Omental fat pad (tissue), 4 donors: Measurements from ENCODE around the gene SVIL. TPM values are rescaled to one million over a fixed set of nuclear protein-coding genes. Genes with fewer than 3 reads are reported as not detected.
"Not testable (repeated sequence)": the region's sequence is repeated elsewhere in the genome, so short reads cannot be mapped to it uniquely, and the experiment has no call there.

Source experiments
- ATAC-seq: fragments of 150-250 bp; one replicate; pipeline ENCODE4 v1.9.1; 2016; ENCODE audit warnings: mild to moderate bottlenecking, moderate library complexity; ENCODE audit not compliant: low FRiP score
- DNase-seq: peaks from one replicate; pipeline ENCODE4 v3.0.0-alpha.2; 2019; ENCODE audit warnings: low spot score
- total RNA-seq, 4 donors: library from RNA; depleted of rRNA; stranded (reverse); fragments of >200 nt; gene quantifications; one replicate each; pipeline ENCODE4 v1.1.0, GENCODE V29; 2016
- TF ChIP-seq, protein P1 (sequence below), 3 donors: fragments of 450-650 bp; IDR thresholded peaks; one replicate each; pipeline ENCODE4 v1.5.1; 2016 to 2017; ENCODE audit warnings: antibody characterized with exemption in 3 of 3, mild to moderate bottlenecking in 3 of 3, moderate library complexity in 2 of 3

SVIL gene
- total RNA-seq, 4 donors from 2014 or later = 22.8 to 44.4 (median 30.5) TPM

DNA sequence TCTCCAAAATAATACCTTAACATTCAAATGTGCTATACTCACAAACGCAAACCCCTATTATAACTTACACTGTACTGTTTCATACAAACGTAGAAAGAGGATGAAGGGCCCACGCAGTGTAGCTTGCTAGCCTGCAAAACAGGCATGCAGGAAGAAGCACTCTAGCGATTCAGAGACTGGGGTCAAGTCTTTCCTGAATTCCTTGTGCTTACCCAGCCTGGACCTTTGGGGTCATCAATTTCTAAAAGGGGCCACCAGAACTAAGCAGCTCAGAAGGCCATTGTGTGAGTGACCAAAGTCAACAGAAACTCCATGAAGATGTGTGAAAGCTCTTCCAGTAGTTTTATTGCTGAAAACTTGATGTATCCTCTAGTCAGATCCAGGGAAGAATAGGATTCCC, 111.9 kb downstream of the SVIL start:
- TF ChIP-seq, protein P1, sequence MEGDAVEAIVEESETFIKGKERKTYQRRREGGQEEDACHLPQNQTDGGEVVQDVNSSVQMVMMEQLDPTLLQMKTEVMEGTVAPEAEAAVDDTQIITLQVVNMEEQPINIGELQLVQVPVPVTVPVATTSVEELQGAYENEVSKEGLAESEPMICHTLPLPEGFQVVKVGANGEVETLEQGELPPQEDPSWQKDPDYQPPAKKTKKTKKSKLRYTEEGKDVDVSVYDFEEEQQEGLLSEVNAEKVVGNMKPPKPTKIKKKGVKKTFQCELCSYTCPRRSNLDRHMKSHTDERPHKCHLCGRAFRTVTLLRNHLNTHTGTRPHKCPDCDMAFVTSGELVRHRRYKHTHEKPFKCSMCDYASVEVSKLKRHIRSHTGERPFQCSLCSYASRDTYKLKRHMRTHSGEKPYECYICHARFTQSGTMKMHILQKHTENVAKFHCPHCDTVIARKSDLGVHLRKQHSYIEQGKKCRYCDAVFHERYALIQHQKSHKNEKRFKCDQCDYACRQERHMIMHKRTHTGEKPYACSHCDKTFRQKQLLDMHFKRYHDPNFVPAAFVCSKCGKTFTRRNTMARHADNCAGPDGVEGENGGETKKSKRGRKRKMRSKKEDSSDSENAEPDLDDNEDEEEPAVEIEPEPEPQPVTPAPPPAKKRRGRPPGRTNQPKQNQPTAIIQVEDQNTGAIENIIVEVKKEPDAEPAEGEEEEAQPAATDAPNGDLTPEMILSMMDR (IDR thresholded peaks at IDR 0.05) = no peak
- ATAC-seq (no peak), DNase-seq (no peak)

DNA sequence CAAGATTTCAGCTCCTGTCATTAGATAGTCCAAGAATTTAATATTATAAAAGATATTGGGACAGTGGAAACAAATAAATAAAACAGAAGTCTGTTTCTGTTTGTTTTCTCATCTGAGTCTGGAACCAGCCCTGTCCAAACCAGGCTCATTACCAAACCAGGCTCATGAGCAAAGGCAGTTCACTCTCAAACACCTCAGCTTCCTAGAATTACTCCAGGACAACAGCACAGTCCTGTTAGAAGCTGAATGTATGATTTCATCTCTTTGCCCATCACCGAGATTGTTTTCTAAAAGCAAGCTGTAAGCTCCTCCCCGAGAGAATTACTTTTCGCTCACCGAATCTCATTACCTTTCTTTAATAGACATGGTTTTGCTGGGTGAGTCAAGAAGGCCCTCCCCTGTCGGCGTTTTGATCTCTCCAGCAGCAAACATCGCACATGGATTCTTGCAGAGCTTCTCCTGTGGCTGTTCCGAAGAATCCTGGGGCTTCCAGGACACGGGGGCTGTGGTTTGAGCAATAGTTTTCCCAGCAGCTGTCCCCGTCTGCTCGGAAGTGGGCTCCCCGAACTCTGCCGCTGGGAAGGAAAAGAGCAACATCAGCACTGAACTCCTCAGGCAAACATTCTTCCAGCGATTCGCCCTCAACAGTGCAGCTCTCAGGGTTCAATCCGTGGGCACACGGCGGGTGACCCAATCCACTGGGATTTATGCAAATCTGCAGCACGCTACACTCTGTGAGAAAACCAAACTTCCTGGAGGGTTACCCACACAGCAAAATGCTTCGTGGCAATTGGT, 112.5 kb downstream of the SVIL start:
- no peak for ATAC-seq
- TF ChIP-seq, protein P1 (IDR thresholded peaks at IDR 0.05) = no peak
- DNase-seq = no peak

DNA sequence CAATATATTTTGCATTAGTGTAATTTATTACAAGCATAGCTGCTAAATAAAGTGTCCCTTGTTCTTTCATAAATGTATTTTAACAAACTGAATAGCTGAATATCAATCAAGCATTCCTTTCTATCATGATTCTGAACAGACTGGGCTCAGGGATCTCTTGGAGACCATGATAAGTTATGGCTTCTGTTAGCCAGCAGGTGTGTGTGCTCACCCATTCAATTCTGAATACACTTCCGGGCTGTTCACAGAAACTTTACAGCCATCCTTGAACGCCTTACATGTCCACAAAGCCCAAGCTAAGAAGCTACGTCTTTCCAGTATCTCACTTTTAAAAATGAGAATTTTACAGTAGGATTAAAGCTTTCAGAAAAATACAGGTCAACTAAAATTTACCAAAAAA, 115.1 kb downstream of the SVIL start:
- TF ChIP-seq, protein P1 (IDR thresholded peaks at IDR 0.05) = no peak
- ATAC-seq (no peak), DNase-seq (no peak)

DNA sequence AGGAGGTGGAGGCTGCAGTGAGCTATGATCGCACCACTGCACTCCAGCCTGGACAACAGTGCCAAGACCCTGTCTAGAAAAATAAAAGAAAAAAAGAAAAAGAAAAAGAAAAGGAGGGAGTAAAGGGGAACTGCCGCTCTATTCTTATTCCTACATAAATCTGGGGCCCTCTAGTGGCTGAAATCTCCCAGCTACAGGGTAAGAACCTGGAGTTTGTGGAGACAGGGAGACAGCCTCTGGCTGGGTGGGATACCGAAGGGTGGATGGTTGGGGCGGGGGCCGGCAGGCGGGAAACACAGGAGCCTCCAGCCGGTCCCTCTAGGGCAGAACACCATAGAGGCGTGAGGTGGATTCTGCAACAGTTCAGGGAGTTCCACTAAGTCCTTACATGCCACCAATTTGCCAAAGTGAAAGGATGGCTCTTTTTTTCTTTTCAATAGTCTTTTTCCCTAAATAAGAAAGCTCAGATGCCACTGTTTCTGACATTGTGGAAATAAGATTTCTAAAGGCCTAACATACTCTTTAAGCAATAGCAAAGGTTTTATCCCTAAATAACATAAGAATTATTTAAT, 117.3 kb downstream of the SVIL start:
- ATAC-seq = no peak
- DNase-seq = no peak
- TF ChIP-seq, protein P1 (IDR thresholded peaks at IDR 0.05) = no peak

DNA sequence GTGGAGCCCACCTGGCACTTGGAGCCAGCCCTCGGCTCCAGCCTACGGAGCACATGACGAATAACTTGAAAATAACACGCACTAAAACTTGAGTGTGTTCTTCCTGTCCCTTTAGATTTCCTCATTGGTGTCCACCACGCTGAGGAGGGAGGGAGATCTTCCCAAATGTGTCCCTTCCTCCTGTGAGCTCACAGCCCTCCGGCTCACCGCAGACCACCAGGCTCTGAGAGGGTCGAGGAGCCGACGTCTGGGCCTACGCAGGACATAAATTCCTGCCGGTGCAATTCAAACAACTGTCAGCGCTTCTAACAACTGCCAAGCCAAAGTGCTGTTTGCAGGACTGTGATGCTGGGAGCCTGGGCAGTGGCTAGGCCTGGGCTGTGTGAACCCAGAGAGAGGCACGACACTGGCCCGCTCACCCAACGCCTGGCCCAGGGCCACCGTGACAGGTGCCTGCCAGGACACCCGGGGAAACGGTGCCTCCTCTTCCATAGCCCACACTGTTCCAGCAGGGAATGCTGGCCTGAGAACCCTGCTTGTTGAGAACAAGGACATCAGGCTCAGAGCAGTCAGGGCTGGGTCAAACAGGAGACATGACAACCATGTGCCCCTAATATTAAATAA, 118.3 kb downstream of the SVIL start:
- ATAC-seq, DNase-seq: not testable (repeated sequence)

DNA sequence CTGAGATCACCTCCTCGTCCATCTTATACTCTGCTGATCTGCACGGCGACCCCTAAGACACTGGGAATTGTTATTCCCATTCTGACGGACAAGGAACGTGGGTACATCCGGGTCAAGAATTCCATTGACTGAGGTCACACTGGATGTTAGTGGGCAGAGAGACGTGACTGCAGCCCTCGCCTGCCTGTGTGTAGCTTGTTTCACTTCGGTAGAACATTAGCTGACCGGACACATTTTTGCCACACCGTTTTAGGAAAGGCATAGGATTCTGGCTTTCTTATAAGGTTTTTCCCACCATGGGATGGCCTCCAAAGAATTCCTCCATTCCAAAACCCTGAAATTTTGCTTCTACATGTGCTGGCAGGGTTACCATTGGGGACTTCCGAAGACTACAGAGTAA, 118.9 kb downstream of the SVIL start:
- not testable (repeated sequence) for ATAC-seq

DNA sequence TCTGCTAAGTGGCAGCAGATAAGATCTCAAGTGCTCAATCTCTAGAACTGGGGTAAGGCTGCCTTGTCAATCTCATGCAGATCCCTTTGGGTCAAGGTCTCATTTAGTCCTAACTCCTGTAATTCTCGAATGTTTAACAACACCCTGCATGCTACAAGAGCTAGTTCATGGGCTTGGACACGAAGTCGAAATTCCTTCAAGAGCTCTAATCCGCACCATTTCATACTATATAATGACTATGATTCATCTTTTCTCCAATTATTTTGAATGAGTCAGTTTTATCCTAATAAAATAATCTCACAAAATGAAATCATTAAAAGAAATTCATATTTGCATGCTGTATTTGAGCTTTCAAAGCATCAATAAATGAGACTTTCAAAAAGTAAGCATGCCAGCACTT, 119.7 kb downstream of the SVIL start:
- not testable (repeated sequence) for ATAC-seq, DNase-seq

More for the DNA sequence above, 118.9 kb downstream of the SVIL start:
- DNase-seq = not testable (repeated sequence)

DNA sequence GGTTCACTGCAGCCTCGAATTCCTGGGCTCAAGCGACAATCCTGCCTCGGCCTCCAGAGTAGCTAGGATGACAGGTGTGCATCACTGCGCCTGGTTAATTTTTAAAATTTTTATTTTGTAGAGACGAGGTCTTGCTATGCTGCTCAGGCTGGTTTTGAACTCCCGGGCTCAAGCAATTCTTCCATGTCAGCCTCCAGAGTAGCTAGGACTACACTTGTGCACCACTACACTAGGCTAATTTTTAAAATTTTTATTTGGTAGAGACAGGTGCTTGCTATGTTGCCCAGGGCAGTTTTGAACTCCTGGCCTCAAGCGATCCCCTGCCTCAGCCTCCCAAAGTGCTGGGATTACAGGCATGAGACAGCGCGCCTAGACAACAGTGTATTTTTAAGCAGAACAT, 120.5 kb downstream of the SVIL start:
- ATAC-seq (no peak), DNase-seq (no peak)
- TF ChIP-seq, protein P1 (IDR thresholded peaks at IDR 0.05) = no peak
